ENCODE results near the gene MRC2. TPM values are rescaled to one million over a fixed set of nuclear protein-coding genes. Genes with fewer than 3 reads are reported as not detected.

Gene MRC2
- total RNA-seq, 2 donors from 2014 or later = 34.2 to 73.7 TPM

DNA sequence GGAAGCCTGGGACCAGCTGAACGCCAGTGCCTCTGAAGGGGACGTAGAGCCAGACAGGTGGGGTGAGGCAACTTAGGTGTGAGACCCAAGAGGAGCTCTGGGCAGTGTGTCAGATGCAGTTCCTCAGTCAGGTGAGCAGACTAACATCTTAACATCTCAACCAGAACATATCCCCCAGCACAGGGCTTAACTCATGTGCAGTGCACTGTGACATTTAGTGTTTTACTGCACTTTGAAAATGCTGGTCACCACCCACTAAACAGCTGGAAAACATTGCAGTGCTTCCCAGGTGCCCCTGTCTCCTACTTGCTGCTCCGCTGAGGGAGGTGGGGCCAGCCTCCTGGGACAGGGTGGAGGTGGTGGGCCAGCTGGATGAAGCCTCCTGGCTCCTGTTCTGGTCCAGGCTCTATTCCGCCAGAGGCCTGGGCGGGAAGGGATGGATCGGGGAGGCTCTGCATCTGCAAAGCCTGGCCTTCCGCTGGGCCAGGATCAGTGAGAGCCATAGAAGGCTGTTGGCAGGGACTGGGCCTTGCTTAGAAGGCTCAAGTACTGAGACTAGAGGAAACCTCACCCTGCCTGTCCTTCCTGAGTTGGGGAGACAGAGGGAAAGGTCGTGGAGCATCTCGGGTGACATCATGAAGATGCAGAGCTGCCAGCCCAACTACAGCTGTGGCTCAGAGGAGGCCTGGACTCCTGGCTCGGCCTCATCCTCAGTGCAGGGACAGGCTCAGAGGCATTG, 7.9 kb upstream of the MRC2 start:
- WGBS = 71% methylated on average over 8 of the region's 10 CpGs
- Histone ChIP-seq H3K36me3 (no peaks in the 10 kb centered on the region), H3K27me3 (replicated peaks; ENCODE audit: insufficient read depth) (no peaks in the 10 kb centered on the region), H3K9me3 (no peaks in the 10 kb centered on the region), H3K4me3 (no peak overlapping the region), H3K4me1 (replicated peaks) (no peaks in the 10 kb centered on the region), H3K27ac (no peak overlapping the region)
- no peak for DNase-seq (ENCODE audit: low spot score)
- intact Hi-C loops (cut with DNase I) = no loop called here
- TF ChIP-seq, protein P1, sequence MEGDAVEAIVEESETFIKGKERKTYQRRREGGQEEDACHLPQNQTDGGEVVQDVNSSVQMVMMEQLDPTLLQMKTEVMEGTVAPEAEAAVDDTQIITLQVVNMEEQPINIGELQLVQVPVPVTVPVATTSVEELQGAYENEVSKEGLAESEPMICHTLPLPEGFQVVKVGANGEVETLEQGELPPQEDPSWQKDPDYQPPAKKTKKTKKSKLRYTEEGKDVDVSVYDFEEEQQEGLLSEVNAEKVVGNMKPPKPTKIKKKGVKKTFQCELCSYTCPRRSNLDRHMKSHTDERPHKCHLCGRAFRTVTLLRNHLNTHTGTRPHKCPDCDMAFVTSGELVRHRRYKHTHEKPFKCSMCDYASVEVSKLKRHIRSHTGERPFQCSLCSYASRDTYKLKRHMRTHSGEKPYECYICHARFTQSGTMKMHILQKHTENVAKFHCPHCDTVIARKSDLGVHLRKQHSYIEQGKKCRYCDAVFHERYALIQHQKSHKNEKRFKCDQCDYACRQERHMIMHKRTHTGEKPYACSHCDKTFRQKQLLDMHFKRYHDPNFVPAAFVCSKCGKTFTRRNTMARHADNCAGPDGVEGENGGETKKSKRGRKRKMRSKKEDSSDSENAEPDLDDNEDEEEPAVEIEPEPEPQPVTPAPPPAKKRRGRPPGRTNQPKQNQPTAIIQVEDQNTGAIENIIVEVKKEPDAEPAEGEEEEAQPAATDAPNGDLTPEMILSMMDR (IDR thresholded peaks at IDR 0.05) = no peak
- TF ChIP-seq POLR2AphosphoS5 (IDR thresholded peaks at IDR 0.05) = no peak
- TF ChIP-seq POLR2A (IDR thresholded peaks at IDR 0.05) = no peak

DNA sequence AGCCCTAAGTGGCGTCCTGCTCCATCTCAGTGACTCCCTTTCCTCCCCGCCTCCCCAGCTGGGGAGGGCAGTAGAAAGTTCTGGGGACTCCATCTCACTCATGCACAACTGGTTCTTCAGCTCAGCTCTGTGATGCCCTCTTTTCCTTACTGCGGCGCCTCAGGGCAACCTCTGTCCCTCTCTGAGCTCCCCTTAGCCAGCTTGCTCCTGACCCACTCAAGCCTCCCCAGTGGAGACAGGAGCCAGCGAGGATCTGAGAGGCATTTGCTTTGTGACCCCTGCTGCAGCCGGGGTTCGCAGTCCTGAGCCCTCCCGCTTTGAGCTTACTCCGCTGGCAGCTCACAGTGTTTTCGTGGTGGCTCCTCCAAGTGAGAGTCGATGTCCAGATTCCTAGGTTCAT, 6.2 kb upstream of the MRC2 start:
- Histone ChIP-seq H3K27me3 (replicated peaks; ENCODE audit: insufficient read depth) (no peaks in the 10 kb centered on the region), H3K4me1 (replicated peaks) (no peaks in the 10 kb centered on the region), H3K27ac (no peak overlapping the region), H3K9me3 (no peaks in the 10 kb centered on the region), H3K36me3 (no peaks in the 10 kb centered on the region), H3K4me3 (no peak overlapping the region)
- intact Hi-C loops (cut with DNase I) = no loop called here
- TF ChIP-seq, protein P1 (IDR thresholded peaks at IDR 0.05) = no peak
- TF ChIP-seq POLR2AphosphoS5 (IDR thresholded peaks at IDR 0.05) (no peak), POLR2A (IDR thresholded peaks at IDR 0.05) (no peak)
- WGBS = 97% methylated on average over 11 of the region's 11 CpGs
- DNase-seq (ENCODE audit: low spot score) = no peak

DNA sequence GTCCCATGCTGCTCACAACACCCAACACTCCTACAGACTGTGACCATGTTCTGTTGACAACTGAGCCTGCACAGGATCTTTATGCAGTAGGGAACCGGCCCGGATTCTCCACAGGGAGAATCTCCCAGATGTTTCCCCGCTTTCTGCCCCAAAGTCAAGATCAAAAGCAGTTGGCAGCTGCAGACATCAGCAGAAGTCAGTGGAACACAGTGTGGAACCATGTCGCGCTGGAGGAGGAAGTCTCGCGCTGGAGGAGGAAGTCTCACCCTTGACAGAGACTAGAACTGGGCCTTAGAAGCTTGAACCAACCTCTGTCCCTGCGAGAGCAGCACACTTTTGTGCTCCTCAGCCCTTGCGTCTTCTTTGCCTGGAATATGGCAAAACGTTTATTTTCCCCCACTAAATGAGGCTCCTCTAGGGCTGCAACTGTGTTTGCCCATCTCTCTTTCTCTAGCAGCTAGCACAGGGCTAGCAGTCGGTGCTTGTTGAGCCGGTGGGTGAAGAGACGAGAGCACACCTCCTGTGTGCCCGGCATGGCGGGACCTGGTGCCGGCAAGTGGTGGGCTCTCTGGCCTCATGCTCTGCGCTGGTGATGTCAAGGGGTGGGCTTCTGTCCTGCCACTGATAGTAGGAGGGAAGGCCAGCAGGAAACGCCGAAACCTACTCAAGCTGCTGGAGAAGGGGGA, 2.1 kb upstream of the MRC2 start:
- H3K27me3 ChIP-seq (replicated peaks; ENCODE audit: insufficient read depth) = no peaks in the 10 kb centered on the region
- DNase-seq (ENCODE audit: low spot score) = no peak
- H3K27ac ChIP-seq = no peak overlapping the region
- no peaks in the 10 kb centered on the region for H3K4me1 ChIP-seq (replicated peaks)
- intact Hi-C loops (cut with DNase I) = no loop called here
- TF ChIP-seq POLR2AphosphoS5 (IDR thresholded peaks at IDR 0.05) (no peak), POLR2A (IDR thresholded peaks at IDR 0.05) (no peak)
- TF ChIP-seq, protein P1 (IDR thresholded peaks at IDR 0.05) = no peak
- H3K4me3 ChIP-seq = no peak overlapping the region
- 87% methylated on average over 19 of the region's 19 CpGs for WGBS
- no peaks in the 10 kb centered on the region for H3K9me3 ChIP-seq
- no peaks in the 10 kb centered on the region for H3K36me3 ChIP-seq

DNA sequence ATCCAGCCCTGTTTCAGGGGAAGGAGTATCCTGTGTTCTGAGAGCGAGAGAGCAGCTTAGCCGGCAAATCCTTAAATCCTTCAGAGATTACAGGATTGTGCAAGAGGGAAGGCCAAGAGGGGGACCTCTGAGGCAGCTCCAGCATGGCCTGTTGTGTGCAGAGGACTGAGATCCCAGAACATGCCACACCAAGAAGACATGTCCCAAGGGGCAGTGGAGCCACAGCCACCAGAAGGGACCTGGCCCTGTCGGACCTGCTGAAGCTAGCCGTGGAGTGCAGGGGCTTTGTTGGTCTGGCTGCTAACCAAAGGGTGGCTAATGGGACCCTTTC, 1.6 kb upstream of the MRC2 start:
- Histone ChIP-seq H3K27ac (no peak overlapping the region), H3K4me1 (replicated peaks) (no peaks in the 10 kb centered on the region), H3K4me3 (no peak overlapping the region), H3K9me3 (no peaks in the 10 kb centered on the region), H3K36me3 (no peaks in the 10 kb centered on the region), H3K27me3 (replicated peaks; ENCODE audit: insufficient read depth) (no peaks in the 10 kb centered on the region)
- DNase-seq (ENCODE audit: low spot score) = no peak
- no peak for TF ChIP-seq POLR2AphosphoS5 (IDR thresholded peaks at IDR 0.05)
- TF ChIP-seq, protein P1 (IDR thresholded peaks at IDR 0.05) = no peak
- no peak for TF ChIP-seq POLR2A (IDR thresholded peaks at IDR 0.05)
- intact Hi-C loops (cut with DNase I) = loop anchor here (2.0 kb wide), 1 partner anchor 27 kb away; no protein-coding TSS in a partner anchor
- 72% methylated on average over 4 of the region's 4 CpGs for WGBS

Measured in prostate gland (tissue), 2 donors.